H1 (cell line): Measurements from ENCODE around the gene PLAU.

Source experiments
- CEBPB ChIP-seq: IDR thresholded peaks from 2 replicates; pipeline ENCODE4 v1.6.1; 2012; ENCODE audit warnings: low read depth, low read length
- EZH2 ChIP-seq: fragments of 200-600 bp; sonication (generic); IDR thresholded peaks from 2 replicates; pipeline ENCODE4 v1.7.1; 2012; ENCODE audit warnings: low read depth, mild to moderate bottlenecking, moderate library complexity, low read length, inconsistent platforms; ENCODE audit not compliant: severe bottlenecking
- GABPA ChIP-seq: IDR thresholded peaks from 2 replicates; pipeline ENCODE4 v1.6.1; 2011; ENCODE audit warnings: mild to moderate bottlenecking, low read length, moderate library complexity, borderline replicate concordance; ENCODE audit not compliant: insufficient read depth
- KDM1A ChIP-seq: fragments of 200-600, 300-600 bp; sonication (generic); IDR thresholded peaks from 2 replicates; pipeline ENCODE4 v1.7.1; 2016; ENCODE audit warnings: mild to moderate bottlenecking, low read length, borderline replicate concordance
- KDM5A ChIP-seq: fragments of 200-600 bp; IDR thresholded peaks from 2 replicates; pipeline ENCODE4 v1.7.1; 2012; ENCODE audit warnings: mild to moderate bottlenecking, low read length, inconsistent platforms, mixed read lengths
- POLR2A ChIP-seq, 2 experiments: IDR thresholded peaks; 1 replicate in 1 of 2; 2 replicates in 1 of 2; pipeline ENCODE4 v1.6.1; 2011; ENCODE audit warnings: low read depth in 2 of 2, low read length in 2 of 2, mild to moderate bottlenecking in 2 of 2; ENCODE audit errors: control extremely low read depth in 1 of 2
- SIRT6 ChIP-seq: IDR thresholded peaks from one replicate; pipeline ENCODE4 v1.7.1; 2012; ENCODE audit warnings: low read length, inconsistent platforms
- ZNF274 ChIP-seq: IDR thresholded peaks from 2 replicates; pipeline ENCODE4 v1.7.0; 2012; ENCODE audit warnings: low read length, borderline replicate concordance; ENCODE audit errors: extremely low read depth
- TF ChIP-seq, protein P1 (sequence below), 3 experiments: IDR thresholded peaks; 1 replicate in 2 of 3; 2 replicates in 1 of 3; pipeline versions ENCODE4 v1.5.1 to v1.6.1; 2011; ENCODE audit warnings: low read length in 3 of 3, mild to moderate bottlenecking in 3 of 3, inconsistent platforms in 2 of 3, low read depth in 1 of 3, moderate library complexity in 1 of 3; ENCODE audit not compliant: insufficient read depth in 1 of 3; ENCODE audit errors: control extremely low read depth in 1 of 3

DNA sequence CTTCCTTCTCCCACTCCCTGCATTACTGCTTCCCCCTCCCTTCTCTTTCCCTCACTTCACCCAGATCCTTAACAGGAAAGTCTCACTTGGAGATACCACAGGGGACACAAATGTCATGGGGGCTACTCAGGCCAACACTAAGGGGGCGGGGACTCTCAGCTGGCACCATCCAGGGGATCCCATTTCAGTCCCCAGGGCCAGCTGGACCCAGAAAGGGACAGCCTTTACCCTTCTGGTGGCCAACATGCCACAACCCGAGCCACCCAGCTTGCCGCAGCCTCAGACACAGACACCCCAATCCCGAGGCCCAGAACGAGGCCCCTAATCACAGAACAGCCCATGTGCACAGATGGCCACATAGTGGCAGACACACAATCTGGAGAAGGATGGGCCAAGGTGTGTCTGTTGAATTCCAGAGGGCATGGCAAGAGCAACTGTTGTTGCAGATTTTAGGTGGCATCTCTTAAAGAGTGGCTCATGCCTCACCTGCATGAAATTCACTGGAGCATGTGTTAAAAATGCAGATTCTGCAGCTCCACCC, 42.2 kb upstream of the PLAU start:
- no peak for TF ChIP-seq GABPA
- TF ChIP-seq, protein P1, sequence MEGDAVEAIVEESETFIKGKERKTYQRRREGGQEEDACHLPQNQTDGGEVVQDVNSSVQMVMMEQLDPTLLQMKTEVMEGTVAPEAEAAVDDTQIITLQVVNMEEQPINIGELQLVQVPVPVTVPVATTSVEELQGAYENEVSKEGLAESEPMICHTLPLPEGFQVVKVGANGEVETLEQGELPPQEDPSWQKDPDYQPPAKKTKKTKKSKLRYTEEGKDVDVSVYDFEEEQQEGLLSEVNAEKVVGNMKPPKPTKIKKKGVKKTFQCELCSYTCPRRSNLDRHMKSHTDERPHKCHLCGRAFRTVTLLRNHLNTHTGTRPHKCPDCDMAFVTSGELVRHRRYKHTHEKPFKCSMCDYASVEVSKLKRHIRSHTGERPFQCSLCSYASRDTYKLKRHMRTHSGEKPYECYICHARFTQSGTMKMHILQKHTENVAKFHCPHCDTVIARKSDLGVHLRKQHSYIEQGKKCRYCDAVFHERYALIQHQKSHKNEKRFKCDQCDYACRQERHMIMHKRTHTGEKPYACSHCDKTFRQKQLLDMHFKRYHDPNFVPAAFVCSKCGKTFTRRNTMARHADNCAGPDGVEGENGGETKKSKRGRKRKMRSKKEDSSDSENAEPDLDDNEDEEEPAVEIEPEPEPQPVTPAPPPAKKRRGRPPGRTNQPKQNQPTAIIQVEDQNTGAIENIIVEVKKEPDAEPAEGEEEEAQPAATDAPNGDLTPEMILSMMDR (IDR thresholded peaks at IDR 0.05; ENCODE audit: control extremely low read depth in 1 of 3, insufficient read depth in 1 of 3, low read depth in 1 of 3, low read length in 3 of 3): no peak
- no peak for TF ChIP-seq POLR2A (IDR thresholded peaks at IDR 0.05; ENCODE audit: control extremely low read depth in 1 of 2, low read depth in 2 of 2, low read length in 2 of 2)
- no peak for TF ChIP-seq SIRT6
- no peak for TF ChIP-seq CEBPB
- no peak for TF ChIP-seq EZH2
- no peak for TF ChIP-seq KDM1A
- TF ChIP-seq ZNF274: no peak
- TF ChIP-seq KDM5A: no peak
